Activated naive CD4-positive, alpha-beta T cell (primary cell): ENCODE data around the gene DAB1.

Experiments used
- DNase-seq, 4 experiments: peaks; one replicate each; lab custom pipeline; 2025; lab: John Stamatoyannopoulos, UW

The DAB1 gene

DNA sequence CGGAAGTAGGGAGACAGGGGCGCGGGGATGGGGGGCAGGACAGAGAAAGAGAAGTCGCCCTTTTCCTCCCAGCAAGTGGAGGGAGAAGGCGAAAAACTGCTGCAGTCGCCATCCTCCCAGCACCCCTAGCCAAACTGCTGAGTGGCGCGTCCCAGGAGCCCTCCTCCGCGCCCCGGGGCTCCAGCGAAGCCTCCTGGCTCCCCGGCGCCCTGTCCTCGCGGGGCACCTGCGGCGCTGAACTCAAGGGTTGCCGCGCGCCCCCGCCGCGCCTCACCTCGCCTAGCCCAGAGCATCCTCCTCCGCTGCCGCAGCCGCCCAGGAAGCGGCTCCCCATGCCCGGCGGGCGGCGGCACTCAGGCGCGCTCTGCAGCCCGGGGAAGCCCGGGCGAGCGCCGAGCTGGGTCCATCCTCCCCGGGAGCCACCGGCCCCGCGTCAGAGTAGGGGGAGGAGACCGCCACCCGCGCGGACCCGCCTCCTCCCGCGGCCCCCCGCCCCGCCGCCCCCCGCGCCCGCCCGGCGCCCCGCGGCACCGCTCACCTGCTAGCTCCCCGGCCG lies at the start of gene DAB1:
Gene DAB1 (minus strand): TSS at position 405 of the 556 bp plus-strand sequence. CDS start 133,030 bp downstream, outside the sequence.
- no peak for DNase-seq

DNA sequence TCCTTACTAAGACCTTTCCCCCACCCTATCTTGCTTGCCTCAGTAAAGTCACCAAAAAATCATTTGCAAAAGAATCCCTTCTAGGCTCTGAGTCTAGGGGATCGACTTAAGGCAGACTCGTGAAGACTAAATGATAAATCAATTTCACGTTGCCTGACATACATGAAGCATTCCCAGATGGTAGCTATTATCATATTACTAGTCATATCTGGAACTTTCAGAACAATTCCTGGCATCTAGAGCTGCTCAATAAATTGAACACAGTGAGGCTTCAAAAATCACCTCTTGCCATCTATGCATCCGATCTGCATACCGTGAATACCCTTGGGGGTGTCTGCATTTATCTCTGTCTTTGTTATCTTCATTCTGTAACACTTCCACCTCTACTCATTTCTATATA lies 49.6 kb upstream of the DAB1 start:
- no peak for DNase-seq

DNA sequence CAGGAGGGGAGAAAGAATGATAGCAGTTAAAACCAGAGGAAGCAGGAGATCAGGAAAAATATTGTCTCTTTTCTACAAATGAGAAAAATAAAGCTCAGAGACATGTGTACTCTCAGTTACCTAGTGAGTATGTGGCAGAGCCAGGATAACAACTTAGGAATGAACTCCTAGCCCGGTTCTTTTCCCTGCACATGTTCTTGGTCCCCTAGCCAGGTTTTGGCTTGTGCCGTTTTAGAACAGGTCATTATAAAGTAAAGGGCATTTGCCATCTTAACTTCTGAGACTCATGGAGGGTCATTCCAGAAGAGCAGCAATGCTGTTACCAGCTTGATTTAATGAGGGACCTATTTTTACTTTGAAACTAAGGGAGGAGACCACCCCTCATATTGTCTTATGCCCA lies 48.1 kb upstream of the DAB1 start:
- DNase-seq, result no peak

GRCh38 chr1:57470036-57470435 lies 46.2 kb upstream of the DAB1 start:
- DNase-seq, result no peak

DNA sequence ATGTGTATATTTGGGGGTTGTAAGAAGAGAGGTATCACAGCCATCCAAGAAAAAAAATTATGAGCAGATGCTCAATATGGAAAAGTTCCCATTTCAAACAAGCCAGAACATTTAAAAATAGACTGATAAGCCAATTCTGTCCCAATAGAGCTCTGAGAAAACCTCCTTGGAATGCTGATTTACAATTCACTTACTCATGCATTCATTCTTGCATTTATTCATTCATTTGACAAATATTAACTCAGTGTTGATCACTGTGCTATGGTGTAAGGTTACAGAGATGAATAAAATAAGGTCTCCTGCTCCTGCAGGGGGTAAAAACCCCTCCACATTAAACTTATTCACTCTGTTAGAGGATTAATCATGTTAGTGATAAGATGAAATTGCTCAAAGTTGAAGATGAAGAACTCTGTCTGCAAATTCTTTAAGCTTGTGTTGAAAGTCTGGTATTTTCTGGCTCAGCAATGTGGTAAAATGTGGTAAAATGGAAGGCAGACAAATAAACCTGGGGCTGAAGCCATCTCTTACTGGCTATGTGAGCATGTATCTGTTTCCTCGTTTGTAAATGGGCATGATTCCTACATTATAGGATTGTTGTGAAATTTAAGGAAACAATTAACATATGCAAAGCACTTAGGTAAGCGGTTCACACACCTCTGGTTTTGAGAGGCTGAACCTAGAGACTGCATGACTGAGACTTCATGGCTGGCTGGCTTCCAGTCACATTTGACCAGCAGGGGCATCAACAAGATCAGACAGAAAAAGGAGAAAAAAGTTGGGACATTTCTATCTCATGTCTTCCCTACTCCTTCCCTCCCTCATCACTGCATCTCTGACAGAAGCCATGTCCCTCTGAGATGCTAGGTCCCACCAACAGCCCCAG lies 45.0 kb upstream of the DAB1 start:
- no peak for DNase-seq

DNA sequence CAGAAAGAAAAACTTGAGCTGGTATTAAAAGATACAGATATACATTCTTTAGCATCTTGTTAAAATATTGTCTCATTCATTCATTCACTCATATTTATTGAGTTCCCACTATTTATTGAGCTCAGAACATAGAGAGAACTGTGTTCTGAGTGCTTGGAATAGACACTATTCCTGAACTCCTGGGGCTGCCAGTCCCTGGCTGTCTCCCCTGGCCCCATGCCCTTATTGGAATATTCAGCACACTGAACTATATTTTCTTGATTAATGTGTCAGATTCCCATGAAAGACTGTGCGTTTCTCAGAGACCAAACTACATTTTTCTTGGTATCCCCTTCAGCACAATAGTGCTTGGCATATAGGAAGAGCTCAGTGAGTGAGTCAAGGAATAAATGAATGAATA lies 44.0 kb upstream of the DAB1 start:
- DNase-seq, result no peak

DNA sequence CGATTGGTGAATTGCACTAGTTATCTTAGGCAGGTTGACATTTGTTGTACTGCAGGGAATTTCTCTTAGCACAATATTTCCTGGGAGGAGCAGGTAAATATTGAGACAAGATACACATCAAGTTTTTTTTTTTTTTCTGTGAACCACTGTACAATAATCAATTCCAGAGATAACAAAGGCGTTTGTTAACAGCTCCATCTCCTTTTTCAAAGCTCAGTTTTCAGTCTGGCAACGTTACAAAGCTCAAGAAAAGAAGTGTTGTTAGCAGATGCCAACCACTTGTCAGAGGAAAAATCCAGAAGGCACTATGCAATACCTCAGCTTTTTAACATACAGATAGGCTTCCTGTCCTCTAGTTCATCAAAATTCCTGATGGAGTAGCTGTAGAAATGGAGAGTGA lies 40.9 kb upstream of the DAB1 start:
- DNase-seq, result no peak

- no peak for DNase-seq
Measured at GRCh38 chr1:57463343-57463742, 39.5 kb upstream of the DAB1 start.

- DNase-seq, result no peak
Measured at GRCh38 chr1:57461405-57461804, 37.5 kb upstream of the DAB1 start.

DNA sequence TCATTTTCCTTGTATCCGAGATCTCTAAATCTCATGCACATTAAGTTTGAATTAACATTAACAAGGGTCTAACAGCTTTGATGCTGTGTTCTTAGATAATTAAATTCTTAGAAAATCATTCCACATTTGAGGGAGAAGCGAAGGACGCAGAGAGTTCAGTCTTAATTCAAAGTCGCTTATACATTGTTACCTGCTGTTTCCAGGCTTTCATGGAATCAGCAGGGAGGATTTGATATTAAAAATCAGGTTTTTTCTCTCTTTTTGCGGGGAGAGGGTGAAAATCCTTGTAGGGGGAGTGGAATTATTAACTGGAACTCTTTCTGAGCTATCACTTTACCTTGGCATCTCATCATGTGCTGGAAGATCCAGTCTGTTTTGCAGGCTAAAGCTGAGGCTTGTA lies 27.7 kb upstream of the DAB1 start:
- DNase-seq, result no peak

DNA sequence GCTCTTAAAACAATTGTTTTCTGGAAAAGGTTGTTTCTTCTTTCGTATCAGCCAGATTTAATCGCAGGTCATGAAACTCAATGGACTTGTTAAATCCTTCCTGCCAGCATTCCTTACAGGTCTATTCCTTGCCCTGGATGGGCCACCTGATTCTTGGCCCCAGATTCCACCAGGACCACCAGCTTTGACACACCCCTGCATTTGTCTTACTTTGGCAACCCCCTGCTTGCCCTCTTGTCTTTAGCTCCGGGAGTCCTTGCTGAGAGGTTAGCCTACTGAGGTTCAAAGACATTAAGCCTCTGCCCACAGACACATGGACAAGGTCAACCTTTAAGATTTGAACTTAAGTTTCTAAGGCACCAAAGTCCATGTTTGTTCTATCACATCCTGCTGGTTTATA lies 27.1 kb upstream of the DAB1 start:
- DNase-seq, result no peak

GRCh38 chr1:57447551-57447950 lies 23.7 kb upstream of the DAB1 start:
- no peak for DNase-seq

DNA sequence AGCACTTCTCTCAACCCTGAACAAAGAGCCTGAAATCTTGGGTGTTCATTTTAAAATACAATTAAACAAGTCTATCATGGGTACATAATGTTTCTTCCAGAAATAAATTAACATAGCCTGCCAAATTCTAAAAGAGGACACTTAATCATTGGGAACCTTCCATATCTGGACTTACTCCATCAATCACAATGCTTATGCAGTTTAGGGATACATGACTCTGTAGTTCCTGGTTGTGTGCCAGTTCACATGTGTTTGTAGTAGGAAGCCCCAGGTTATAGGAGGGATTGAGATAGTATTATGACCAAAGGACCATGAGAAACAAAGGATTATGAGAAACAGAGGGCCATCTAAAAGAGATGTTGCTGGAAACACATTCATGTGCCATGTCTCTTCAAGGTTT lies 19.1 kb upstream of the DAB1 start:
- no peak for DNase-seq

GRCh38 chr1:57440096-57440495 lies 16.2 kb upstream of the DAB1 start:
- DNase-seq, result no peak

DNA sequence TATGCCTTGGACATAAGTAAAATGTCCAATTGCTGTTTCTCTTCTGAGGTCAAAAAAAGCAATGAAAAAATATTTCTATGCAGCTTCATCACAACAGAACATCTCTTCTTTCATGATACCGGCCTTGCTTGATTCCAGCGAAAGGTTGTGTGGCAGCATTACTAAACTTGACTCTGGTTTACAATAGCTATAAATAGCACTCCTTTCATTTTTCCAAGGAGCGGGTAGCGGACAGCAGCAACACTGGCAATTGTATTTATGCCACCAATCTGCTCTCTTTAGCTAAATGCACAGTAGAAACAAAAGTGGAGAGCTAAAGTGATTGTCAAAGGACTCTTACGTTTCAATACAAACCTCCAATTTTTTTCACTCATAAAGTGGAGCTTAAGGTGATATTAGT lies 7.5 kb upstream of the DAB1 start:
- no peak for DNase-seq

- no peak for DNase-seq
Measured at GRCh38 chr1:57424231-57425027, 569 bp upstream of the DAB1 start.

DNA sequence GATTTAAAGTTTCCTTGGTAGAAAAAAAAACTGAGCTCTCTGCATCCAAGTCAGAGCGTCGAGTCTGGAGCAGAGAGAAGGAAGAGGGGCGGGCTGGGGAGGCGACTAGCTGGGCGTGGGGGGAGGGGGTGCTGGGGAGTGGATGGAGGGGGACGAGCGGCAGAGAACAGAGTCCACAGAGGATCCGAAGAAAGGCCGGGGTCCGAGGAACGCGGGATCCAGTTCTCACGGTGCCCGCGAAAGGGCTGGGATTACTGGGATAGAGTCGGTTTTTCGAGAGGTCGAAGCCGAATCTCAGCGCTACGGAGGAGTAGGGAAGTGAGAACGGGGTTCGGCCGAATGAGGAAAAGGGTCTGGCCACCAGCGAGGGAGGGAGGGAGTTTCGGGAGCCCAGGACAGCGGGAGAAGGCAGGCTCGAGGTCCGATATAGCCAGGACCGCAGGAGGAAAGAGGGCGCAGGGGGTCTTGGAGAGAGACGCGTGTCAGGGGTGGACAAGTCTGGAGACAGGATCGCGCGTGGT lies 665 bp downstream of the DAB1 start:
- no peak for DNase-seq

DNA sequence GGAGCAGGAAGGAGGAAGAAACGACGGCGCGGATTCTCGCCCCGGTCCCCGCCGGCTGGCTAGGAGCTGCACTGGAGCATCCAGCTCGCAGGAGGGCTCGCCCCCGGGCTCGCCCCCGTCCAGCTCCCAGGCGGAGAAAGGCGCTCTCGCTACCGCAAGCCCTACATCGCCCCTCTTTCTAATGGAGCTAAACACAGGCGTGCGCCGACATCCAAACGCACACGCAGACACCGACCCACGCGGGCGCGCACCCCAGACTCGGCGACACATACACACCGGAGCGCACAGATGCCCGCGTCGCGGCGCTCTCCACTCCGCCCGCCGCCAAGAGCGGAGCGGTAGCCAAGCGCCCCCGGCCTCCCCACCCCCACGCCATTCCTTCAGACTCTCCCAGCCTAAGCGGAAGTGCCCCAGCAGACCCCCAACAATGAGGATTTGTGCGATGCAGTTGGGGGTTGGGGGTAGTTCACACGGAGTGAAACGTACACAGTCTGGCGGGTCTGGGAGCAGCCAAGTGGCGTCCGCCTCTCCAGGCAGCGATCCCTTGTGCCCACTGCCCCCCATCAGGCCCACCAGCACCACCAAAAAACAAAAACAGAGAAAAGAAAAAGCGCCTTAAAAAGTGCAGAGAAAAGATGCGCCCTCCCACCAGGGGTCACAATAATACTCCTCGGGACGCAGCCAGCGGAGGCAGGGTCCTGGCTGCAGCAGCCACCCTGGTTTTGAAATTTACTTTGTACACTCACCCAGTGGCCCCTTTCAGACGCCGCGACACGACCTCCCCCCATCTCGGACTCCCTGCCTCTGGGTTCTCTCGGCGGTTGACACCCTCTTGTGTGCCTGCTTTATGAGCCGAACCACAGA lies 1.4 kb downstream of the DAB1 start:
- no peak for DNase-seq

DNA sequence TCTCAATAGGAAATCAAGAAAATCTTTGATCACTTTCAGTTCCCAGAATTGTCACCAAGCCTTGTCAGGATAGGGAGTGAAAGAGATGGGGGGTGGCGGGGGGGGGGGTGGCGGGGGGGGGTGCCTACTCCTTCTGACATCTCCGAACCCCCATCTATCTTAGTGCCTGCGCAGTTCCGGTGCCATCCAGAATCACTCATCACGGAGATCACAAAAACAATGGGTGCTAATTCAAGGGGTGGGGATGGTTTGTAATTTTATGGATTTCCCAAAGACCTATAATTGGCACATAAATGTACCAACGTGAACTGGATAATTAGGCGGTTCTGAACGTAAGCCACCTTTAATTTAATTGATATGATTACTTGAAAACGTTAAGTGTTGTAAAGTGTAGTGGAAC lies 2.1 kb downstream of the DAB1 start:
- DNase-seq, result no peak

- no peak for DNase-seq
Measured at GRCh38 chr1:57420981-57421785, 2.7 kb downstream of the DAB1 start.

GRCh38 chr1:57418971-57419370 lies 4.9 kb downstream of the DAB1 start:
- no peak for DNase-seq
